GM21423 (cell line): ENCODE results near the gene NFATC2.
A peak's percentile ranks its signal among the peaks of the same experiment; 100 is the strongest.

Source experiments
- ATAC-seq: cut with Tn5 transposase; IDR thresholded peaks from one replicate; pipeline ENCODE4 v1.9.1; 2021; ENCODE audit warnings: mild to moderate bottlenecking, moderate library complexity; ENCODE audit not compliant: unreplicated experiment

NFATC2 gene

GRCh38 chr20:51437182-51437924 is 105.2 kb downstream of the NFATC2 start:
- no peak for ATAC-seq

GRCh38 chr20:51434580-51435247 is 107.8 kb downstream of the NFATC2 start:
- no peak for ATAC-seq

- no peak for ATAC-seq
These were observed 108.5 kb downstream of the NFATC2 start for GRCh38 chr20:51434026-51434425.

- no peak for ATAC-seq
These were observed 109.6 kb downstream of the NFATC2 start for GRCh38 chr20:51432875-51433274.

- no peak for ATAC-seq
These were observed 110.2 kb downstream of the NFATC2 start for GRCh38 chr20:51432251-51432784.

GRCh38 chr20:51431321-51431720 is 111.2 kb downstream of the NFATC2 start:
- no peak for ATAC-seq

GRCh38 chr20:51430198-51430950 is 112.1 kb downstream of the NFATC2 start:
- no peak for ATAC-seq

- no peak for ATAC-seq
These were observed 112.8 kb downstream of the NFATC2 start for GRCh38 chr20:51429696-51430095.

- ATAC-seq = no peak
These were observed 113.4 kb downstream of the NFATC2 start for GRCh38 chr20:51429144-51429482.

- ATAC-seq = no peak
These were observed 113.9 kb downstream of the NFATC2 start for GRCh38 chr20:51428401-51429143.

- ATAC-seq = no peak
These were observed 114.7 kb downstream of the NFATC2 start for GRCh38 chr20:51427651-51428291.

- no peak for ATAC-seq
These were observed 115.5 kb downstream of the NFATC2 start for GRCh38 chr20:51426718-51427650.

GRCh38 chr20:51425347-51426106 is 117.0 kb downstream of the NFATC2 start:
- ATAC-seq = no peak

GRCh38 chr20:51424270-51425117 is 118.0 kb downstream of the NFATC2 start:
- no peak for ATAC-seq

- ATAC-seq = no peak
These were observed 118.7 kb downstream of the NFATC2 start for GRCh38 chr20:51423810-51424209.

GRCh38 chr20:51423290-51423667 is 119.2 kb downstream of the NFATC2 start:
- peak; percentile 63 for ATAC-seq

GRCh38 chr20:51422514-51423289 is 119.8 kb downstream of the NFATC2 start:
- no peak for ATAC-seq
